Keratinocyte (primary cell): ENCODE results near the gene ABCA4.

ENCODE experiments used
- EZH2 ChIP-seq: IDR thresholded peaks from one replicate; pipeline ENCODE4 v1.6.1; 2012; ENCODE audit warnings: inconsistent platforms, mild to moderate bottlenecking, low read length, moderate library complexity
- TF ChIP-seq, protein P1 (sequence below), 3 experiments: IDR thresholded peaks in 1 of 3; conservative IDR thresholded peaks in 1 of 3; optimal IDR thresholded peaks in 1 of 3; 2 replicates in 2 of 3; 3 replicates in 1 of 3; pipeline versions ENCODE3 to v1.5.1; 2011; ENCODE audit warnings: low read length in 3 of 3, mild to moderate bottlenecking in 3 of 3, moderate library complexity in 2 of 3, control low read depth in 1 of 3, inconsistent platforms in 1 of 3; ENCODE audit not compliant: insufficient read depth in 2 of 3; ENCODE audit errors: extremely low read depth in 1 of 3

DNA sequence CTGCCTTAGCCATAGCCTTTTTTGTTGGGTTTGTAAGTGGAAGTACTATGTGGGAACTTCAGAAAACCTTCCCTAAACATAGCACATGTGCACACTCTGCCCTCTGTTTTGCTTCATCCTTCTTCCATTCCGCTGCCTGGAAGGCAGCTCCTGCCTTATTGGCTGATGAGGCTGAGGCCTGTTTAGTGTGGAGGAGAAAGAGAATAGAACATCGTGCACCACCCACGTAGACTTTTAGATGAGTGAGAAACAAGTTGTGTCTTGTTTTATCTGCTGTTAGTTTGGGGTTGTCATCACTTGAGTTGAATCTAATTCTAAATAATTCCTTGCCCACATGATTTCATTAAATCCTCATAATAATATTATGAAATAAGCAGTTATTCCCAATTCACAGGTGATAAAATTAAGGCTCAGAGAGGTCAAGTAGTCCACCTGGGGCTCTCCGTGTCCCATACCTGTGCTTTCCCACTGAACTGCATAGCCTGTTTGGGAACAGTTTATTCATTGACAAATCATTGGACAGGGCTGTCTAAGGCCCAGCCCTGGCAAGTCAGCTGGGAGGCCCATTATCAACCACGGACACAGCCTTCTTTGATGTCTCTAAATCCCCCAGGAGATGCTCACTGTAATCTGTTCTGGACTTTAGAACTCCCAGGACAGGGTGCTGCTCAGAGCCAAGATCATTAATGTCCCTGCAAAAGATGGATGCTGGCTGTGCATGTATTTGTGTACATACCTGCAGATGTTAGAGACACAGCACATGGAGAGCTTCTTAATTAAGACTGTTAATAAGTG is 93.0 kb downstream of the ABCA4 start:
- TF ChIP-seq, protein P1, sequence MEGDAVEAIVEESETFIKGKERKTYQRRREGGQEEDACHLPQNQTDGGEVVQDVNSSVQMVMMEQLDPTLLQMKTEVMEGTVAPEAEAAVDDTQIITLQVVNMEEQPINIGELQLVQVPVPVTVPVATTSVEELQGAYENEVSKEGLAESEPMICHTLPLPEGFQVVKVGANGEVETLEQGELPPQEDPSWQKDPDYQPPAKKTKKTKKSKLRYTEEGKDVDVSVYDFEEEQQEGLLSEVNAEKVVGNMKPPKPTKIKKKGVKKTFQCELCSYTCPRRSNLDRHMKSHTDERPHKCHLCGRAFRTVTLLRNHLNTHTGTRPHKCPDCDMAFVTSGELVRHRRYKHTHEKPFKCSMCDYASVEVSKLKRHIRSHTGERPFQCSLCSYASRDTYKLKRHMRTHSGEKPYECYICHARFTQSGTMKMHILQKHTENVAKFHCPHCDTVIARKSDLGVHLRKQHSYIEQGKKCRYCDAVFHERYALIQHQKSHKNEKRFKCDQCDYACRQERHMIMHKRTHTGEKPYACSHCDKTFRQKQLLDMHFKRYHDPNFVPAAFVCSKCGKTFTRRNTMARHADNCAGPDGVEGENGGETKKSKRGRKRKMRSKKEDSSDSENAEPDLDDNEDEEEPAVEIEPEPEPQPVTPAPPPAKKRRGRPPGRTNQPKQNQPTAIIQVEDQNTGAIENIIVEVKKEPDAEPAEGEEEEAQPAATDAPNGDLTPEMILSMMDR (optimal IDR thresholded peaks at IDR 0.05 in 1 of 3, IDR thresholded peaks at IDR 0.05 in 1 of 3, conservative IDR thresholded peaks at IDR 0.05 in 1 of 3; ENCODE audit: extremely low read depth in 1 of 3, insufficient read depth in 2 of 3, low read length in 3 of 3), result no peak
- no peak for TF ChIP-seq EZH2
